ENCODE measurements around the gene TSPAN3. TPM values are rescaled to one million over a fixed set of nuclear protein-coding genes. Genes with fewer than 3 reads are reported as not detected.

Gene TSPAN3
- total RNA-seq, 3 donors from 2014 or later = 148 to 398 (median 292) TPM

- Histone ChIP-seq H3K4me1 (no peaks in the 10 kb centered on the region), H3K27me3 (no peaks in the 10 kb centered on the region), H3K4me3 (no peak overlapping the region), H3K9me3 (no peaks in the 10 kb centered on the region), H3K36me3 (no peaks in the 10 kb centered on the region), H3K27ac (no peak overlapping the region)
- no peak for DNase-seq (ENCODE audit: low spot score in 2 of 2)
- TF ChIP-seq POLR2AphosphoS5 (IDR thresholded peaks at IDR 0.05) (no peak), POLR2A (IDR thresholded peaks at IDR 0.05) (no peak)
- TF ChIP-seq, protein P1, sequence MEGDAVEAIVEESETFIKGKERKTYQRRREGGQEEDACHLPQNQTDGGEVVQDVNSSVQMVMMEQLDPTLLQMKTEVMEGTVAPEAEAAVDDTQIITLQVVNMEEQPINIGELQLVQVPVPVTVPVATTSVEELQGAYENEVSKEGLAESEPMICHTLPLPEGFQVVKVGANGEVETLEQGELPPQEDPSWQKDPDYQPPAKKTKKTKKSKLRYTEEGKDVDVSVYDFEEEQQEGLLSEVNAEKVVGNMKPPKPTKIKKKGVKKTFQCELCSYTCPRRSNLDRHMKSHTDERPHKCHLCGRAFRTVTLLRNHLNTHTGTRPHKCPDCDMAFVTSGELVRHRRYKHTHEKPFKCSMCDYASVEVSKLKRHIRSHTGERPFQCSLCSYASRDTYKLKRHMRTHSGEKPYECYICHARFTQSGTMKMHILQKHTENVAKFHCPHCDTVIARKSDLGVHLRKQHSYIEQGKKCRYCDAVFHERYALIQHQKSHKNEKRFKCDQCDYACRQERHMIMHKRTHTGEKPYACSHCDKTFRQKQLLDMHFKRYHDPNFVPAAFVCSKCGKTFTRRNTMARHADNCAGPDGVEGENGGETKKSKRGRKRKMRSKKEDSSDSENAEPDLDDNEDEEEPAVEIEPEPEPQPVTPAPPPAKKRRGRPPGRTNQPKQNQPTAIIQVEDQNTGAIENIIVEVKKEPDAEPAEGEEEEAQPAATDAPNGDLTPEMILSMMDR (IDR thresholded peaks at IDR 0.05) = no peak
- intact Hi-C loops (cut with DNase I; ENCODE audit: low total_unique reads) = no loop called here
Measured at GRCh38 chr15:77001351-77001750, 69.6 kb downstream of the TSPAN3 start.

GRCh38 chr15:76999996-77000395 lies 70.9 kb downstream of the TSPAN3 start:
- DNase-seq (ENCODE audit: low spot score in 2 of 2) = no peak
- TF ChIP-seq POLR2A (IDR thresholded peaks at IDR 0.05) = no peak
- TF ChIP-seq POLR2AphosphoS5 (IDR thresholded peaks at IDR 0.05) = no peak
- TF ChIP-seq, protein P1 (IDR thresholded peaks at IDR 0.05) = no peak
- intact Hi-C loops (cut with DNase I; ENCODE audit: low total_unique reads) = no loop called here
- H3K9me3 ChIP-seq = no peaks in the 10 kb centered on the region
- H3K27me3 ChIP-seq = no peaks in the 10 kb centered on the region
- no peak overlapping the region for H3K27ac ChIP-seq
- H3K36me3 ChIP-seq = no peaks in the 10 kb centered on the region
- H3K4me3 ChIP-seq = no peak overlapping the region
- no peaks in the 10 kb centered on the region for H3K4me1 ChIP-seq

GRCh38 chr15:76998663-76999285 lies 72.1 kb downstream of the TSPAN3 start:
- intact Hi-C loops (cut with DNase I; ENCODE audit: low total_unique reads) = no loop called here
- H3K4me1 ChIP-seq = no peaks in the 10 kb centered on the region
- no peaks in the 10 kb centered on the region for H3K9me3 ChIP-seq
- no peak overlapping the region for H3K27ac ChIP-seq
- no peak for DNase-seq (ENCODE audit: low spot score in 2 of 2)
- H3K4me3 ChIP-seq = no peak overlapping the region
- no peaks in the 10 kb centered on the region for H3K36me3 ChIP-seq
- no peaks in the 10 kb centered on the region for H3K27me3 ChIP-seq
- TF ChIP-seq POLR2A (IDR thresholded peaks at IDR 0.05) = no peak
- TF ChIP-seq, protein P1 (IDR thresholded peaks at IDR 0.05) = no peak
- TF ChIP-seq POLR2AphosphoS5 (IDR thresholded peaks at IDR 0.05) = no peak

- H3K27me3 ChIP-seq = no peaks in the 10 kb centered on the region
- H3K4me1 ChIP-seq = no peaks in the 10 kb centered on the region
- H3K27ac ChIP-seq = peak overlapping the region in 1 of 2 donors; percentile 32
- H3K36me3 ChIP-seq = no peaks in the 10 kb centered on the region
- DNase-seq (ENCODE audit: low spot score in 2 of 2) = no peak
- H3K9me3 ChIP-seq = no peaks in the 10 kb centered on the region
- TF ChIP-seq POLR2AphosphoS5 (IDR thresholded peaks at IDR 0.05) = no peak
- TF ChIP-seq, protein P1 (IDR thresholded peaks at IDR 0.05) = no peak
- no peak for TF ChIP-seq POLR2A (IDR thresholded peaks at IDR 0.05)
- intact Hi-C loops (cut with DNase I; ENCODE audit: low total_unique reads) = no loop called here
- H3K4me3 ChIP-seq = peak overlapping the region; percentile 3 to 46 (median 17)
Measured at GRCh38 chr15:76996526-76997401, 74.1 kb downstream of the TSPAN3 start.

GRCh38 chr15:76996076-76996525 lies 74.8 kb downstream of the TSPAN3 start:
- intact Hi-C loops (cut with DNase I; ENCODE audit: low total_unique reads) = no loop called here
- no peak for DNase-seq (ENCODE audit: low spot score in 2 of 2)
- H3K27ac ChIP-seq = peak overlapping the region in 1 of 2 donors; percentile 32
- TF ChIP-seq, protein P1 (IDR thresholded peaks at IDR 0.05) = no peak
- TF ChIP-seq POLR2A (IDR thresholded peaks at IDR 0.05) = no peak
- no peak for TF ChIP-seq POLR2AphosphoS5 (IDR thresholded peaks at IDR 0.05)
- no peaks in the 10 kb centered on the region for H3K27me3 ChIP-seq
- H3K9me3 ChIP-seq = no peaks in the 10 kb centered on the region
- H3K4me3 ChIP-seq = peak overlapping the region; percentile 3 to 46 (median 17)
- H3K4me1 ChIP-seq = no peaks in the 10 kb centered on the region
- H3K36me3 ChIP-seq = no peaks in the 10 kb centered on the region

All from breast epithelium (tissue), 4 donors.